LNCaP clone FGC (cell line): ENCODE results near the gene FRS3.

Experiments
- DNase-seq: peaks from one replicate; pipeline ENCODE4 v3.0.0-alpha.2; 2011; ENCODE audit warnings: low read depth
- H3K4me3 ChIP-seq: 2 replicates; pipeline ENCODE4 v1.5.1; 2011; ENCODE audit warnings: mild to moderate bottlenecking, low read depth, low read length, control low read depth
- TF ChIP-seq, protein P1 (sequence below): IDR thresholded peaks from 2 replicates; pipeline ENCODE4 v1.5.1; 2012; ENCODE audit warnings: mild to moderate bottlenecking; ENCODE audit not compliant: control insufficient read depth, insufficient read depth; ENCODE audit errors: extremely low read depth

Gene FRS3

GRCh38 chr6:41730531-41731436 lies 48.9 kb downstream of the FRS3 start:
- DNase-seq = no peak
- TF ChIP-seq, protein P1, sequence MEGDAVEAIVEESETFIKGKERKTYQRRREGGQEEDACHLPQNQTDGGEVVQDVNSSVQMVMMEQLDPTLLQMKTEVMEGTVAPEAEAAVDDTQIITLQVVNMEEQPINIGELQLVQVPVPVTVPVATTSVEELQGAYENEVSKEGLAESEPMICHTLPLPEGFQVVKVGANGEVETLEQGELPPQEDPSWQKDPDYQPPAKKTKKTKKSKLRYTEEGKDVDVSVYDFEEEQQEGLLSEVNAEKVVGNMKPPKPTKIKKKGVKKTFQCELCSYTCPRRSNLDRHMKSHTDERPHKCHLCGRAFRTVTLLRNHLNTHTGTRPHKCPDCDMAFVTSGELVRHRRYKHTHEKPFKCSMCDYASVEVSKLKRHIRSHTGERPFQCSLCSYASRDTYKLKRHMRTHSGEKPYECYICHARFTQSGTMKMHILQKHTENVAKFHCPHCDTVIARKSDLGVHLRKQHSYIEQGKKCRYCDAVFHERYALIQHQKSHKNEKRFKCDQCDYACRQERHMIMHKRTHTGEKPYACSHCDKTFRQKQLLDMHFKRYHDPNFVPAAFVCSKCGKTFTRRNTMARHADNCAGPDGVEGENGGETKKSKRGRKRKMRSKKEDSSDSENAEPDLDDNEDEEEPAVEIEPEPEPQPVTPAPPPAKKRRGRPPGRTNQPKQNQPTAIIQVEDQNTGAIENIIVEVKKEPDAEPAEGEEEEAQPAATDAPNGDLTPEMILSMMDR = no peak
- no peak overlapping the region for H3K4me3 ChIP-seq

DNA sequence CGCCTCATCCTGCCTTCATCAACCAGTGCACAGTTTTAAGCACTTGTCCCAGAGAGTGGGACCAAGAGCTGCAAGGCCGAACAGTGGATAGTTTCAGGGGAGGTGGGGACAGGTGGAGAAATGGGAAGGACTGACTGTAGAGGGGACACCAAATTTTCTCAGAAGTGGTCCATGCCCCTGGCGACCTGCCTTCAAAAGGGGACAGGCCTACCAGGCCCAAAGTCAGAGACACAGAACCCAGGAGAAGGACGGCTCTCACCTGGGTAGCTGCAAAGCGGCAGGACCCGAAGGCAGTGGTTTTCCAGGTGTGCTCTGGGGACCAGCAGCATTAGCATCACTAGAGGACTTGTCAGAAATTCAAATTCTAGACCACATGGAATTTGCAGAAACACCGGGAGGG lies 50.1 kb downstream of the FRS3 start:
- no peak for DNase-seq
- no peak overlapping the region for H3K4me3 ChIP-seq
- TF ChIP-seq, protein P1 = no peak

DNA sequence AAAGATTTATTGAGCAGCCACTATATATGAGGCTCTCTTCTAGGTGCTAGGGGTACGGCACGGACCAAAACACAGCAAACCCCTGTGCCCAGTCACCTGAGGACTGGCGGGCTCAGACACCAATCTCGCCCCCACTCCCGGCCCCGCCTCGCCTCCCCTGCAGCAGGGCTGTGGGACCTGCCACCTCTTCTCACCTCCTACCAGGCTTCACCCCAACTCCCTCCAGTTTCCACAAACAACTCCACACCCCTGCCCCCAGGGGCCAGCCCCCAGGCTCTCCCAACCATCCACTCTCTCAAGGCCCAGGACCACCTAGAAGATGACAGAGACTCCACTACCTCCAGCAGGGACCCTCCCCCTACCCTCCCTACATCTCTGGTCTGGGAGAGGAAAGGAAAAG lies 50.7 kb downstream of the FRS3 start:
- no peak overlapping the region for H3K4me3 ChIP-seq
- TF ChIP-seq, protein P1 = no peak
- DNase-seq = no peak

- H3K4me3 ChIP-seq = no peak overlapping the region
- TF ChIP-seq, protein P1 = no peak
- no peak for DNase-seq
These were observed 51.4 kb downstream of the FRS3 start for GRCh38 chr6:41728073-41728936.

DNA sequence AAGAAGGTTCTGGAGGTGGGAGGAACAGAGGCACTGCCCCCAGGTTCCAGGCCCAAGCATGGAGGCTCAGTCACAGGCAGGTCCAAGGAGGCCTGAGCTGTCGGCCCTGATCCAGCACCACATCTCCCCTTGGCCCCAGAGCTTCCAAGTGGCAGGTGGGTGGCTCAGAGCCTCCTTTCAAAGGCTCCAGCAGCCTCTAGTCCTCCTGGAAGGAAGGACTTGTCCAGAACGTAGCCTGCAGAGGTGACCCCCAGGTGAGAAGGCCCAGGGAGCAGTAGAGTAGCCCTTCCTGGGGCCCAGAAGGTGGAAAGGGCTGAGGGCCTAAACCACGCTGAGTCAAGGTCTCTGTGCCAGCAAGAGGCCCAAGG lies 52.0 kb downstream of the FRS3 start:
- no peak overlapping the region for H3K4me3 ChIP-seq
- no peak for DNase-seq
- TF ChIP-seq, protein P1 = no peak

- no peak for DNase-seq
- TF ChIP-seq, protein P1 = no peak
- H3K4me3 ChIP-seq = no peak overlapping the region
These were observed 52.8 kb downstream of the FRS3 start for GRCh38 chr6:41726876-41727275.
